Neural cell (in vitro differentiated cells): ENCODE measurements around the gene GNAT2.

Source experiments
- EZH2 ChIP-seq: fragments of 200-600, 300-800 bp; shearing (Covaris generic), sonication (generic); IDR thresholded peaks from 2 replicates; pipeline ENCODE4 v1.6.1; 2014; ENCODE audit warnings: antibody characterized with exemption, low read length, borderline replicate concordance, mild to moderate bottlenecking; ENCODE audit not compliant: insufficient read depth, poor library complexity, severe bottlenecking
- MXI1 ChIP-seq: fragments of 450-650 bp; conservative IDR thresholded peaks from 2 replicates; pipeline ENCODE4 v1.6.1; 2014; ENCODE audit warnings: antibody characterized with exemption, mild to moderate bottlenecking; ENCODE audit not compliant: poor library complexity, severe bottlenecking
- POLR2AphosphoS5 ChIP-seq: IDR thresholded peaks from 2 replicates; pipeline ENCODE4 v1.6.1; 2012
- RAD21 ChIP-seq: fragments of 450-650 bp; conservative IDR thresholded peaks from 2 replicates; pipeline ENCODE4 v1.6.1; 2014; ENCODE audit warnings: antibody characterized with exemption, mild to moderate bottlenecking, moderate library complexity
- SMC3 ChIP-seq: fragments of 450-650 bp; conservative IDR thresholded peaks from 2 replicates; pipeline ENCODE4 v1.6.1; 2014; ENCODE audit warnings: antibody characterized with exemption, mild to moderate bottlenecking, moderate library complexity; ENCODE audit not compliant: poor library complexity
- TF ChIP-seq, protein P1 (sequence below): fragments of 450-650 bp; IDR thresholded peaks from 2 replicates; pipeline ENCODE4 v1.5.1; 2014; ENCODE audit warnings: antibody characterized with exemption, mild to moderate bottlenecking, moderate library complexity; ENCODE audit not compliant: poor library complexity, severe bottlenecking
- TF ChIP-seq, protein P2 (sequence below): IDR thresholded peaks from 2 replicates; pipeline ENCODE4 v1.6.1; 2012; ENCODE audit warnings: borderline replicate concordance

DNA sequence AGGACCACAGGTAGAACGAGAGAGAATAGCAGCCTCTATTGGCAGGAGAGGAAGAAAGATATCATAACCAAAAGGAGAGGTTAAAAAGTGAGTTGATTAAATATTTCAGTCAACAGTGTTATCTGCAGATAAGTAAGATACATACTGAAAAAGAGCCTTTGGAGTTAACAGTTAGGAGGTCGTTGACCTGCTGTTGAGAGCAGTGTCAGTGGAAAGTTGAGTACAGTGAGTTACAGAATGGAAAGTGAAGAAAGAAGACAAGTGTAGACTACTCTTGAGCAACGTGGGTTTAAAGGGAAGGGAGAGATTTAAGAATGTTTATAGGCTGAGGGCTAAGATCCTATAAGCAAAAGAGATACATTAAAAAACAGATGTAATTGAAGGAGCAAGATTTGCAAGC lies 30.2 kb downstream of the GNAT2 start:
- TF ChIP-seq MXI1, result no peak
- TF ChIP-seq, protein P1, sequence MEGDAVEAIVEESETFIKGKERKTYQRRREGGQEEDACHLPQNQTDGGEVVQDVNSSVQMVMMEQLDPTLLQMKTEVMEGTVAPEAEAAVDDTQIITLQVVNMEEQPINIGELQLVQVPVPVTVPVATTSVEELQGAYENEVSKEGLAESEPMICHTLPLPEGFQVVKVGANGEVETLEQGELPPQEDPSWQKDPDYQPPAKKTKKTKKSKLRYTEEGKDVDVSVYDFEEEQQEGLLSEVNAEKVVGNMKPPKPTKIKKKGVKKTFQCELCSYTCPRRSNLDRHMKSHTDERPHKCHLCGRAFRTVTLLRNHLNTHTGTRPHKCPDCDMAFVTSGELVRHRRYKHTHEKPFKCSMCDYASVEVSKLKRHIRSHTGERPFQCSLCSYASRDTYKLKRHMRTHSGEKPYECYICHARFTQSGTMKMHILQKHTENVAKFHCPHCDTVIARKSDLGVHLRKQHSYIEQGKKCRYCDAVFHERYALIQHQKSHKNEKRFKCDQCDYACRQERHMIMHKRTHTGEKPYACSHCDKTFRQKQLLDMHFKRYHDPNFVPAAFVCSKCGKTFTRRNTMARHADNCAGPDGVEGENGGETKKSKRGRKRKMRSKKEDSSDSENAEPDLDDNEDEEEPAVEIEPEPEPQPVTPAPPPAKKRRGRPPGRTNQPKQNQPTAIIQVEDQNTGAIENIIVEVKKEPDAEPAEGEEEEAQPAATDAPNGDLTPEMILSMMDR, result no peak
- no peak for TF ChIP-seq EZH2
- no peak for TF ChIP-seq POLR2AphosphoS5
- TF ChIP-seq, protein P2, sequence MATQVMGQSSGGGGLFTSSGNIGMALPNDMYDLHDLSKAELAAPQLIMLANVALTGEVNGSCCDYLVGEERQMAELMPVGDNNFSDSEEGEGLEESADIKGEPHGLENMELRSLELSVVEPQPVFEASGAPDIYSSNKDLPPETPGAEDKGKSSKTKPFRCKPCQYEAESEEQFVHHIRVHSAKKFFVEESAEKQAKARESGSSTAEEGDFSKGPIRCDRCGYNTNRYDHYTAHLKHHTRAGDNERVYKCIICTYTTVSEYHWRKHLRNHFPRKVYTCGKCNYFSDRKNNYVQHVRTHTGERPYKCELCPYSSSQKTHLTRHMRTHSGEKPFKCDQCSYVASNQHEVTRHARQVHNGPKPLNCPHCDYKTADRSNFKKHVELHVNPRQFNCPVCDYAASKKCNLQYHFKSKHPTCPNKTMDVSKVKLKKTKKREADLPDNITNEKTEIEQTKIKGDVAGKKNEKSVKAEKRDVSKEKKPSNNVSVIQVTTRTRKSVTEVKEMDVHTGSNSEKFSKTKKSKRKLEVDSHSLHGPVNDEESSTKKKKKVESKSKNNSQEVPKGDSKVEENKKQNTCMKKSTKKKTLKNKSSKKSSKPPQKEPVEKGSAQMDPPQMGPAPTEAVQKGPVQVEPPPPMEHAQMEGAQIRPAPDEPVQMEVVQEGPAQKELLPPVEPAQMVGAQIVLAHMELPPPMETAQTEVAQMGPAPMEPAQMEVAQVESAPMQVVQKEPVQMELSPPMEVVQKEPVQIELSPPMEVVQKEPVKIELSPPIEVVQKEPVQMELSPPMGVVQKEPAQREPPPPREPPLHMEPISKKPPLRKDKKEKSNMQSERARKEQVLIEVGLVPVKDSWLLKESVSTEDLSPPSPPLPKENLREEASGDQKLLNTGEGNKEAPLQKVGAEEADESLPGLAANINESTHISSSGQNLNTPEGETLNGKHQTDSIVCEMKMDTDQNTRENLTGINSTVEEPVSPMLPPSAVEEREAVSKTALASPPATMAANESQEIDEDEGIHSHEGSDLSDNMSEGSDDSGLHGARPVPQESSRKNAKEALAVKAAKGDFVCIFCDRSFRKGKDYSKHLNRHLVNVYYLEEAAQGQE, result no peak
- TF ChIP-seq RAD21, result no peak
- TF ChIP-seq SMC3, result no peak
